Adrenal gland (tissue), 5 donors: ENCODE data around the gene SNX9.

ENCODE experiments used
- CTCF ChIP-seq, 6 experiments: fragments of 450-650 bp in 4 of 6; fragments of 200-600 bp in 2 of 6; sonication (generic) in 1 of 6; IDR thresholded peaks; 1 replicate in 5 of 6; 2 replicates in 1 of 6; pipeline versions ENCODE4 v1.5.1 to v1.8.0; 2016 to 2021; ENCODE audit warnings: antibody characterized with exemption in 6 of 6, mild to moderate bottlenecking in 2 of 6, moderate library complexity in 1 of 6
- POLR2A ChIP-seq, 2 donors: fragments of 450-650 bp; IDR thresholded peaks; one replicate each; pipeline ENCODE4 v1.6.1; 2017; ENCODE audit warnings: antibody characterized with exemption in 2 of 2, mild to moderate bottlenecking in 2 of 2, moderate library complexity in 1 of 2
- donor health status: DM: no; HTN: no; CAD: no.

DNA sequence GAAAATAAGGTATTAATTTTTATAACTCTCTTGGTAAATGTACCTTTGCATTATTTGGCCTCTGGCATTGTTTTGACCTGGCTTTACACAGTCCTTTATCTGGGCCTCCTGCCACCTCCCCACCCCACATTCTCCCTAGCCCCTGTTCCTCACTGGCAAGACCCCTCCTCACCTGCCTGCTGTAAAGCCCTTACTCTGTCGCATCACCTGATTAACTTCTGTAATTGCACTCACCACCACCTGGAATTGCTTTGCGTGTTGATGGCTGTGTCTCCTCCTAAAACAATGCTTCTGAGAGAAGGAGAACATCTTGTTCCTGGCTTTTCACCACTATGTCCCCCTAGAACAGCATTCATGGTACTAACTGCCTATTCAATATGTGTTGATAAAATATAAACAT is 24.8 kb downstream of the SNX9 start:
- TF ChIP-seq POLR2A (IDR thresholded peaks at IDR 0.05): no peak
- TF ChIP-seq CTCF (IDR thresholded peaks at IDR 0.05): no peak
